Measurements from ENCODE around the gene RADX. TPM values are rescaled to one million over a fixed set of nuclear protein-coding genes. Genes with fewer than 3 reads are reported as not detected.

The RADX gene
- total RNA-seq, 2 experiments from 2014 or later = 30.8 to 35.7 TPM

DNA sequence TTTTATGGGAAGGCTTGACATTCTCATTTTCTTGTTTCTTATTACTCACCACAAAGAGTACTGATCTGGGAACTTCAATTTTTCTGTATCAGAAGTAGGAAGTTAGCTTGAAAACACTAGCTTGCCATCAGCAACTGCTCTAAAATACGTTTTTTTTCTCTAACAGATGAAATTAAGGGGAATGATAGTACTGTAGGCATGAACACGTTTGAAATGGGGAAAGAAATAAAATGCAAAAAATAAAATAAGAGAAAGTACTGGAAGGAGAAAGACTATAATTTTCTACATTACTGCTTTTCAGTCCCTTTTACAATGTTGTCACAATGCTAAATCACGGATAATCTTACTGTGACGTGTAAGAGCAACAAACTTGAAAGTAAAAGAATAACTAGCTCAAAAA is 1.5 kb downstream of the RADX start:
- TF ChIP-seq EZH2phosphoT487 (IDR thresholded peaks at IDR 0.05; ENCODE audit: borderline replicate concordance, low read depth, low read length) = no peak
- TF ChIP-seq, protein P1, sequence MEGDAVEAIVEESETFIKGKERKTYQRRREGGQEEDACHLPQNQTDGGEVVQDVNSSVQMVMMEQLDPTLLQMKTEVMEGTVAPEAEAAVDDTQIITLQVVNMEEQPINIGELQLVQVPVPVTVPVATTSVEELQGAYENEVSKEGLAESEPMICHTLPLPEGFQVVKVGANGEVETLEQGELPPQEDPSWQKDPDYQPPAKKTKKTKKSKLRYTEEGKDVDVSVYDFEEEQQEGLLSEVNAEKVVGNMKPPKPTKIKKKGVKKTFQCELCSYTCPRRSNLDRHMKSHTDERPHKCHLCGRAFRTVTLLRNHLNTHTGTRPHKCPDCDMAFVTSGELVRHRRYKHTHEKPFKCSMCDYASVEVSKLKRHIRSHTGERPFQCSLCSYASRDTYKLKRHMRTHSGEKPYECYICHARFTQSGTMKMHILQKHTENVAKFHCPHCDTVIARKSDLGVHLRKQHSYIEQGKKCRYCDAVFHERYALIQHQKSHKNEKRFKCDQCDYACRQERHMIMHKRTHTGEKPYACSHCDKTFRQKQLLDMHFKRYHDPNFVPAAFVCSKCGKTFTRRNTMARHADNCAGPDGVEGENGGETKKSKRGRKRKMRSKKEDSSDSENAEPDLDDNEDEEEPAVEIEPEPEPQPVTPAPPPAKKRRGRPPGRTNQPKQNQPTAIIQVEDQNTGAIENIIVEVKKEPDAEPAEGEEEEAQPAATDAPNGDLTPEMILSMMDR (conservative IDR thresholded peaks at IDR 0.05; ENCODE audit: low read length) = no peak
- Histone ChIP-seq H4K20me1 (ENCODE audit: insufficient read depth, low read length) (no peaks in the 10 kb centered on the region), H3K4me1 (ENCODE audit: insufficient read depth, low read length, poor library complexity, severe bottlenecking) (peaks cover 18% of the 10 kb centered on the region), H3K27ac (ENCODE audit: low read depth, low read length, poor library complexity, severe bottlenecking) (peak overlapping the region; percentile 79), H3K9me3 (ENCODE audit: low read length) (no peaks in the 10 kb centered on the region), H3K36me3 (ENCODE audit: insufficient read depth, low read length) (no peaks in the 10 kb centered on the region), H3K4me2 (ENCODE audit: low read length) (peak overlapping the region; percentile 76), H3K4me3 (ENCODE audit: low read depth, low read length, poor library complexity, severe bottlenecking) (peak overlapping the region; percentile 89), H3K79me2 (ENCODE audit: insufficient read depth, low read depth, low read length) (peaks cover 49% of the 10 kb centered on the region), H3K9me2 (ENCODE audit: insufficient read depth, low read length) (no peaks in the 10 kb centered on the region), H2AFZ (ENCODE audit: low read length) (peak overlapping the region; percentile 93; the same call in 1 of the 2 replicates)
- CTCF ChIA-PET (ENCODE audit: unreplicated experiment) = interaction anchor here (0.5 kb wide), 1 partner anchor 951 kb away, joined by 3 read pairs; no protein-coding TSS in a partner anchor
- POLR2A ChIA-PET = no interaction called here
- DNase-seq (ENCODE audit: low spot score) = no peak
- intact Hi-C loops (cut with micrococcal nuclease; ENCODE audit: unreplicated experiment) = loop anchor here (5.0 to 10.0 kb wide), 2 partner anchors 128 to 1479 kb away; partner anchors contain the start of genes ATG4A and PSMD10
- BruUV-seq (replicated peaks) = no TSS peak

GRCh38 chrX:106615041-106615440 is 3.3 kb downstream of the RADX start:
- BruUV-seq (replicated peaks) = no TSS peak
- ChIA-PET POLR2A (interaction anchor here (1.0 kb wide), 2 partner anchors 15 to 828 kb away, joined by 3 to 5 read pairs; no protein-coding TSS in a partner anchor), CTCF (ENCODE audit: unreplicated experiment) (no interaction called here)
- TF ChIP-seq EZH2phosphoT487 (IDR thresholded peaks at IDR 0.05; ENCODE audit: borderline replicate concordance, low read depth, low read length) = no peak
- TF ChIP-seq, protein P1 (conservative IDR thresholded peaks at IDR 0.05; ENCODE audit: low read length) = no peak
- Histone ChIP-seq H3K79me2 (ENCODE audit: insufficient read depth, low read depth, low read length) (peaks cover 49% of the 10 kb centered on the region), H3K9me3 (ENCODE audit: low read length) (no peaks in the 10 kb centered on the region), H4K20me1 (ENCODE audit: insufficient read depth, low read length) (no peaks in the 10 kb centered on the region), H3K36me3 (ENCODE audit: insufficient read depth, low read length) (no peaks in the 10 kb centered on the region), H3K4me3 (ENCODE audit: low read depth, low read length, poor library complexity, severe bottlenecking) (no peak overlapping the region), H3K9me2 (ENCODE audit: insufficient read depth, low read length) (no peaks in the 10 kb centered on the region), H3K4me2 (ENCODE audit: low read length) (peak overlapping the region; percentile 76), H2AFZ (ENCODE audit: low read length) (no peak overlapping the region), H3K4me1 (ENCODE audit: insufficient read depth, low read length, poor library complexity, severe bottlenecking) (peaks cover 18% of the 10 kb centered on the region), H3K27ac (ENCODE audit: low read depth, low read length, poor library complexity, severe bottlenecking) (no peak overlapping the region)
- no peak for DNase-seq (ENCODE audit: low spot score)
- intact Hi-C loops (cut with micrococcal nuclease; ENCODE audit: unreplicated experiment) = loop anchor here (10.0 kb wide), 1 partner anchor 130 kb away; no protein-coding TSS in a partner anchor

GRCh38 chrX:106619797-106620196 is 8.0 kb downstream of the RADX start:
- peaks cover 6% of the 10 kb centered on the region for H3K4me1 ChIP-seq (ENCODE audit: insufficient read depth, low read length, poor library complexity, severe bottlenecking)
- H3K36me3 ChIP-seq (ENCODE audit: insufficient read depth, low read length) = 0 out of 2 replicates have a peak, but pooled peaks cover 4% of the 10 kb centered on the region
- H3K4me3 ChIP-seq (ENCODE audit: low read depth, low read length, poor library complexity, severe bottlenecking) = no peak overlapping the region
- intact Hi-C loops (cut with micrococcal nuclease; ENCODE audit: unreplicated experiment) = loop anchor here (10.0 kb wide), 1 partner anchor 135 kb away; no protein-coding TSS in a partner anchor
- H3K4me2 ChIP-seq (ENCODE audit: low read length) = no peak overlapping the region
- no peak for DNase-seq (ENCODE audit: low spot score)
- BruUV-seq (replicated peaks) = no TSS peak
- H3K79me2 ChIP-seq (ENCODE audit: insufficient read depth, low read depth, low read length) = peaks cover 20% of the 10 kb centered on the region
- H3K9me2 ChIP-seq (ENCODE audit: insufficient read depth, low read length) = no peaks in the 10 kb centered on the region
- TF ChIP-seq, protein P1 (conservative IDR thresholded peaks at IDR 0.05; ENCODE audit: low read length) = peak; percentile 74
- no peak for TF ChIP-seq EZH2phosphoT487 (IDR thresholded peaks at IDR 0.05; ENCODE audit: borderline replicate concordance, low read depth, low read length)
- no peaks in the 10 kb centered on the region for H3K9me3 ChIP-seq (ENCODE audit: low read length)
- POLR2A ChIA-PET = interaction anchor here (0.8 to 2.2 kb wide), 4 partner anchors 8 to 197 kb away, joined by 3 to 12 read pairs (median 4); partner anchors contain the start of gene RADX
- CTCF ChIA-PET (ENCODE audit: unreplicated experiment) = no interaction called here
- H4K20me1 ChIP-seq (ENCODE audit: insufficient read depth, low read length) = no peaks in the 10 kb centered on the region; the same call in 1 of the 2 replicates
- H2AFZ ChIP-seq (ENCODE audit: low read length) = no peak overlapping the region
- H3K27ac ChIP-seq (ENCODE audit: low read depth, low read length, poor library complexity, severe bottlenecking) = no peak overlapping the region

Measured in OCI-LY7 (cell line).